Ovary (tissue), 3 donors: ENCODE results near the gene ADCK1.

Source experiments
- EP300 ChIP-seq: sonication (generic); formaldehyde crosslinking; IDR thresholded peaks from one replicate; pipeline ENCODE4 v1.6.1; 2017; ENCODE audit warnings: antibody characterized with exemption
- POLR2A ChIP-seq: fragments of 450-650 bp; IDR thresholded peaks from one replicate; pipeline ENCODE4 v1.6.1; 2017; ENCODE audit warnings: antibody characterized with exemption, mild to moderate bottlenecking, moderate library complexity
- TF ChIP-seq, protein P1 (sequence below), 3 donors: fragments of 450-650 bp in 2 of 3; fragments of 200-600 bp in 1 of 3; IDR thresholded peaks; one replicate each; pipeline versions ENCODE4 v1.5.1 to v1.8.0; 2016 to 2022; ENCODE audit warnings: antibody characterized with exemption in 3 of 3, mild to moderate bottlenecking in 1 of 3
- donor health status: DM: no; HTN: no; CAD: no.

DNA sequence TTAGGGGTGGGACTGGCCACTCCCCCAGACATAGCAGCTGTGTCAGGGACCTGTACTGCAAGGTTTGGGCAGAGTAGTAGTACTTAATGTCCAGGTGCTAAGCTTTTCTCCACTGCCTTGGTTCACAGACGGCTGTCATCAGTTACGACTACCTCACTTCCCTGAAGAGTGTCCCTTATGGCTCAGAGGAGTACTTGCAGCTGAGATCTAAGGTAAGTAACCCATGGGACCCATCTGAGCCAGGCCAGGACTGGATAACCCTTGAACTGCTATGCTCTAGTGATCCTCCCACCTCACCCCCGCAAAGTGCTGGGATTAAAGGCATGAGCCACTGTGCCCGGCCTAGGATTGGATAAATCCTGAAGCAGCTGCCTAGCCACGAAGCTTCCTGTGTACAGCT, 22.4 kb downstream of the ADCK1 start:
- TF ChIP-seq POLR2A: no peak
- TF ChIP-seq, protein P1, sequence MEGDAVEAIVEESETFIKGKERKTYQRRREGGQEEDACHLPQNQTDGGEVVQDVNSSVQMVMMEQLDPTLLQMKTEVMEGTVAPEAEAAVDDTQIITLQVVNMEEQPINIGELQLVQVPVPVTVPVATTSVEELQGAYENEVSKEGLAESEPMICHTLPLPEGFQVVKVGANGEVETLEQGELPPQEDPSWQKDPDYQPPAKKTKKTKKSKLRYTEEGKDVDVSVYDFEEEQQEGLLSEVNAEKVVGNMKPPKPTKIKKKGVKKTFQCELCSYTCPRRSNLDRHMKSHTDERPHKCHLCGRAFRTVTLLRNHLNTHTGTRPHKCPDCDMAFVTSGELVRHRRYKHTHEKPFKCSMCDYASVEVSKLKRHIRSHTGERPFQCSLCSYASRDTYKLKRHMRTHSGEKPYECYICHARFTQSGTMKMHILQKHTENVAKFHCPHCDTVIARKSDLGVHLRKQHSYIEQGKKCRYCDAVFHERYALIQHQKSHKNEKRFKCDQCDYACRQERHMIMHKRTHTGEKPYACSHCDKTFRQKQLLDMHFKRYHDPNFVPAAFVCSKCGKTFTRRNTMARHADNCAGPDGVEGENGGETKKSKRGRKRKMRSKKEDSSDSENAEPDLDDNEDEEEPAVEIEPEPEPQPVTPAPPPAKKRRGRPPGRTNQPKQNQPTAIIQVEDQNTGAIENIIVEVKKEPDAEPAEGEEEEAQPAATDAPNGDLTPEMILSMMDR (IDR thresholded peaks at IDR 0.05): no peak
- no peak for TF ChIP-seq EP300
